ENCODE measurements around the gene USP11. TPM values are rescaled to one million over a fixed set of nuclear protein-coding genes. Genes with fewer than 3 reads are reported as not detected.

The USP11 gene
- total RNA-seq (2014; rRNA removed; shearing (Covaris generic)): 41.3 and 49.2 TPM in 2 replicates

GRCh38 chrX:47232803-47233332 is at the start of gene USP11:
Gene USP11 (plus strand): TSS chrX:47233009. CDS start chrX:47233044, 35 bp downstream.
- DNase-seq (ENCODE audit: low read depth): peak; percentile 59

- DNase-seq (ENCODE audit: low read depth): no peak
Measured at GRCh38 chrX:47184486-47184885, 48.3 kb upstream of the USP11 start.

GRCh38 chrX:47185241-47185640 is 47.6 kb upstream of the USP11 start:
- DNase-seq (ENCODE audit: low read depth): no peak

- DNase-seq (ENCODE audit: low read depth): no peak
Measured at GRCh38 chrX:47186096-47186740, 46.6 kb upstream of the USP11 start.

GRCh38 chrX:47187106-47187677 is 45.6 kb upstream of the USP11 start:
- no peak for DNase-seq (ENCODE audit: low read depth)

- DNase-seq (ENCODE audit: low read depth): no peak
Measured at GRCh38 chrX:47189906-47190305, 42.9 kb upstream of the USP11 start.

GRCh38 chrX:47190445-47191269 is 42.2 kb upstream of the USP11 start:
- DNase-seq (ENCODE audit: low read depth): peak; percentile 91

- DNase-seq (ENCODE audit: low read depth): no peak
Measured at GRCh38 chrX:47191331-47191730, 41.5 kb upstream of the USP11 start.

GRCh38 chrX:47191806-47192401 is 40.9 kb upstream of the USP11 start:
- DNase-seq (ENCODE audit: low read depth): no peak

- DNase-seq (ENCODE audit: low read depth): peak; percentile 90
Measured at GRCh38 chrX:47193475-47194193, 39.2 kb upstream of the USP11 start, which contains the start of gene UBA1. Gene UBA1 (plus strand): TSS chrX:47193829. CDS start chrX:47198803, 4,974 bp downstream.

- DNase-seq (ENCODE audit: low read depth): no peak
Measured at GRCh38 chrX:47194194-47194787, 38.5 kb upstream of the USP11 start.

- no peak for DNase-seq (ENCODE audit: low read depth)
Measured at GRCh38 chrX:47196098-47196497, 36.7 kb upstream of the USP11 start.

- DNase-seq (ENCODE audit: low read depth): no peak
Measured at GRCh38 chrX:47197526-47197925, 35.3 kb upstream of the USP11 start.

- DNase-seq (ENCODE audit: low read depth): no peak
Measured at GRCh38 chrX:47198026-47198686, 34.7 kb upstream of the USP11 start.

GRCh38 chrX:47198687-47199080 is 34.1 kb upstream of the USP11 start:
- DNase-seq (ENCODE audit: low read depth): no peak

- no peak for DNase-seq (ENCODE audit: low read depth)
Measured at GRCh38 chrX:47199286-47199685, 33.5 kb upstream of the USP11 start.

- peak; percentile 27 for DNase-seq (ENCODE audit: low read depth)
Measured at GRCh38 chrX:47200385-47201150, 32.2 kb upstream of the USP11 start.

- DNase-seq (ENCODE audit: low read depth): no peak
Measured at GRCh38 chrX:47201345-47201944, 31.4 kb upstream of the USP11 start.

GRCh38 chrX:47202316-47202715 is 30.5 kb upstream of the USP11 start:
- no peak for DNase-seq (ENCODE audit: low read depth)

Data from Daoy (cell line).